SK-N-MC (cell line): Measurements from ENCODE around the gene GINS2.

ENCODE experiments used
- EZH2 ChIP-seq: fragments of 200-600 bp; sonication (generic); IDR thresholded peaks from one replicate; pipeline ENCODE4 v1.6.1; 2017; ENCODE audit warnings: antibody characterized with exemption
- FOXP2 ChIP-seq: optimal IDR thresholded peaks from 2 replicates; pipeline ENCODE3; 2011; ENCODE audit warnings: mild to moderate bottlenecking, moderate library complexity; ENCODE audit not compliant: insufficient read depth; ENCODE audit errors: extremely low read length, control extremely low read depth
- POLR2AphosphoS5 ChIP-seq: IDR thresholded peaks from 2 replicates; pipeline ENCODE4 v1.6.1; 2012; ENCODE audit warnings: mild to moderate bottlenecking, low read depth, low read length, borderline replicate concordance

- TF ChIP-seq POLR2AphosphoS5 (no peak), EZH2 (no peak), FOXP2 (no peak)
Observed at GRCh38 chr16:85628645-85629044, 60.1 kb downstream of the GINS2 start.
